Natural killer cell (primary cell): ENCODE results near the gene TGM4. TPM values are rescaled to one million over a fixed set of nuclear protein-coding genes. Genes with fewer than 3 reads are reported as not detected.

ENCODE experiments used
- ATAC-seq, 3 donors: fragments of 150-1000 bp in 2 of 3; fragments of 200-7000 bp in 1 of 3; cut with Tn5 transposase; 1 replicate in 1 of 3; 2 replicates in 2 of 3; pipeline ENCODE4 v1.10.0; 2021; ENCODE audit warnings: mild to moderate bottlenecking in 2 of 3, moderate library complexity in 2 of 3
- DNase-seq, 2 donors: peaks; one replicate each; pipeline versions ENCODE4 v3.0.0 to v3.0.0-alpha.2; 2013 to 2021; ENCODE audit warnings: mixed read lengths in 1 of 2
- H3K27ac ChIP-seq: one replicate; pipeline ENCODE4 v1.5.1; 2013; ENCODE audit warnings: mild to moderate bottlenecking, low read length
- H3K27me3 ChIP-seq: one replicate; pipeline ENCODE4 v1.6.1; 2013; ENCODE audit warnings: low read length; ENCODE audit not compliant: control insufficient read depth, insufficient read depth
- H3K36me3 ChIP-seq: one replicate; pipeline ENCODE4 v1.6.1; 2013; ENCODE audit warnings: low read length; ENCODE audit not compliant: control insufficient read depth, insufficient read depth
- H3K4me1 ChIP-seq: one replicate; pipeline ENCODE4 v1.6.1; 2013; ENCODE audit warnings: low read length; ENCODE audit not compliant: control insufficient read depth, insufficient read depth
- H3K4me3 ChIP-seq: one replicate; pipeline ENCODE4 v1.5.1; 2013; ENCODE audit warnings: low read length
- H3K9me3 ChIP-seq: one replicate; pipeline ENCODE4 v1.6.1; 2013; ENCODE audit warnings: low read length; ENCODE audit not compliant: control insufficient read depth, insufficient read depth
- H3K27ac Mint-ChIP-seq, 2 donors: one replicate each; pipeline ENCODE4 v1.8.0; 2022; ENCODE audit warnings: mild to moderate bottlenecking in 2 of 2, mixed read lengths in 2 of 2, moderate library complexity in 1 of 2
- H3K27me3 Mint-ChIP-seq, 2 donors: one replicate each; pipeline ENCODE4 v1.8.0; 2022; ENCODE audit warnings: low read depth in 2 of 2, mixed read lengths in 2 of 2
- H3K36me3 Mint-ChIP-seq: one replicate; pipeline ENCODE4 v1.8.0; 2022; ENCODE audit warnings: mixed read lengths
- H3K4me1 Mint-ChIP-seq, 2 donors: one replicate each; pipeline ENCODE4 v1.8.0; 2022; ENCODE audit warnings: mixed read lengths in 2 of 2
- H3K4me3 Mint-ChIP-seq: one replicate; pipeline ENCODE4 v1.8.0; 2022; ENCODE audit warnings: mild to moderate bottlenecking, moderate library complexity, mixed read lengths
- H3K9me3 Mint-ChIP-seq, 2 donors: one replicate each; pipeline ENCODE4 v1.8.0; 2022; ENCODE audit warnings: mixed read lengths in 2 of 2
- CTCF ChIP-seq: fragments of 200-600 bp; IDR thresholded peaks from one replicate; pipeline ENCODE4 v1.8.0; 2022; ENCODE audit warnings: antibody characterized with exemption
- WGBS: methylation state at CpG from one replicate; pipeline ENCODE4 v1.1.7; 2013; ENCODE audit warnings: missing lambda C conversion rate; ENCODE audit not compliant: insufficient coverage; 5-methylcytosine and 5-hydroxymethylcytosine counted together
- intact Hi-C: fragments of 100-400 bp; cut with micrococcal nuclease; formaldehyde crosslinking; loops from one replicate; pipeline ENCODE4 v1.14.2; 2022
- total RNA-seq, 4 donors: library from RNA; stranded (reverse); fragments of 120-200 nt in 1 of 4; gene quantifications; one replicate each; pipeline versions ENCODE4 v1.2.3 to v1.2.4, GENCODE V29; 2013 to 2022

Gene TGM4
- total RNA-seq, 3 donors from 2014 or later (not counting 1 experiment from before 2014, with no cell fraction given) = not detected

DNA sequence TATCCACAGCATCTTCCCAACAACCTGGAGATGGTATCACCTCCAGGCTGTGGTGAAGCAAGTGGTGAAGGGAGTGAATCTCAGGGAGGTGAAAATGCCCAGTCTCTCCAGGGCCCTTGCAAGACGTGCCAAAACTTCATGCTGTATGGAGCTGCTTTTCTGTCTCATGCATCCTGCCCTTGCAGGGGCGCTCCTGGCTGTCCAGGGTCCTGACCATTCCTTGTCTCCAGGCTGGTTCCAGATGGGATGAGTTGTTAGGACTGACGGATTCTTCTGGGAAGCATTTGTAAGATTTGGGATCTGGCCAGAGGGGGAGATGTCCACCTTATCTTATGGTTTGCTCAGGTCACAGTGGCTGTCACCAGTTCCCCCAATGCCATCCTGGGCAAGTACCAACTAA, 15.8 kb downstream of the TGM4 start:
- no peaks in the 10 kb centered on the region for H3K36me3 Mint-ChIP-seq

GRCh38 chr3:44890852-44891251, 16.4 kb downstream of the TGM4 start:
- Mint-ChIP-seq H3K36me3 (no peaks in the 10 kb centered on the region), H3K27ac (no peak overlapping the region), H3K9me3 (no peaks in the 10 kb centered on the region), H3K4me1 (no peaks in the 10 kb centered on the region), H3K4me3 (no peak overlapping the region), H3K27me3 (peaks cover 11 to 12% of the 10 kb centered on the region in 2 donors)
- Histone ChIP-seq H3K9me3 (no peaks in the 10 kb centered on the region), H3K27me3 (peaks cover 4% of the 10 kb centered on the region), H3K36me3 (no peaks in the 10 kb centered on the region), H3K4me1 (no peaks in the 10 kb centered on the region), H3K4me3 (no peak overlapping the region), H3K27ac (no peak overlapping the region)
- 63% methylated on average over 2 of the region's 3 CpGs for WGBS
- no peak for TF ChIP-seq CTCF
- DNase-seq (no peak), ATAC-seq (no peak)
- intact Hi-C loops = no loop called here

More for the DNA sequence above, 15.8 kb downstream of the TGM4 start:
- intact Hi-C loops = no loop called here
- Histone ChIP-seq H3K4me1 (no peaks in the 10 kb centered on the region), H3K4me3 (no peak overlapping the region), H3K27me3 (peaks cover 4% of the 10 kb centered on the region), H3K36me3 (no peaks in the 10 kb centered on the region), H3K27ac (no peak overlapping the region), H3K9me3 (no peaks in the 10 kb centered on the region)
- no peak for DNase-seq
- Mint-ChIP-seq H3K4me3 (no peak overlapping the region), H3K9me3 (no peaks in the 10 kb centered on the region), H3K4me1 (no peaks in the 10 kb centered on the region), H3K27ac (no peak overlapping the region), H3K27me3 (peaks cover 12 to 15% of the 10 kb centered on the region in 2 donors)
- no peak for ATAC-seq
- WGBS = 84% methylated on average over 3 of the region's 3 CpGs
- no peak for TF ChIP-seq CTCF

DNA sequence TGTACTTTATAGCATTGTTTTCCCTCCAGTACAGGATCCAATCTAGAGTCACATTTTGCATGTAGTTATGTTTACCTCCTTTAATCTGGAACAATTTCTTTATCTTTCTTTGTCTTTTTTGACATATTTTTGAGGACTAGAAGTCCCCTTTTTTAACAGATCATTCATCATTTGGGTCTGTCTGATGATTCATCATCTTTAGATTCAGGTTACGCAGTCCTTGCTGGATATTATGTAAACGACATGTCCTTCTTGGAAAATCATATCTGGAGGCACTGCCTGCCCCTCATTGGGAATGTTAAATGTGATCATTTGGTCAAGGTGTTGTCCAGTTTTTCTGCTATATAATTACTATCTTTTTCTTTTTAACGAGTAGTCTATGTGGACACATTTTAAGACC, 18.3 kb downstream of the TGM4 start:
- no peaks in the 10 kb centered on the region for H3K36me3 Mint-ChIP-seq
- no peak for DNase-seq
- H3K4me3 Mint-ChIP-seq = no peak overlapping the region
- intact Hi-C loops = no loop called here
- Histone ChIP-seq H3K27me3 (no peaks in the 10 kb centered on the region), H3K36me3 (no peaks in the 10 kb centered on the region), H3K4me3 (no peak overlapping the region), H3K27ac (no peak overlapping the region), H3K9me3 (no peaks in the 10 kb centered on the region), H3K4me1 (no peaks in the 10 kb centered on the region)
- H3K9me3 Mint-ChIP-seq = no peaks in the 10 kb centered on the region
- no peak for ATAC-seq
- H3K4me1 Mint-ChIP-seq = no peaks in the 10 kb centered on the region
- H3K27me3 Mint-ChIP-seq = peaks cover 0 to 4% of the 10 kb centered on the region in 2 donors
- TF ChIP-seq CTCF = no peak
- H3K27ac Mint-ChIP-seq = no peak overlapping the region
- 81% methylated on average over 3 of the region's 3 CpGs for WGBS

DNA sequence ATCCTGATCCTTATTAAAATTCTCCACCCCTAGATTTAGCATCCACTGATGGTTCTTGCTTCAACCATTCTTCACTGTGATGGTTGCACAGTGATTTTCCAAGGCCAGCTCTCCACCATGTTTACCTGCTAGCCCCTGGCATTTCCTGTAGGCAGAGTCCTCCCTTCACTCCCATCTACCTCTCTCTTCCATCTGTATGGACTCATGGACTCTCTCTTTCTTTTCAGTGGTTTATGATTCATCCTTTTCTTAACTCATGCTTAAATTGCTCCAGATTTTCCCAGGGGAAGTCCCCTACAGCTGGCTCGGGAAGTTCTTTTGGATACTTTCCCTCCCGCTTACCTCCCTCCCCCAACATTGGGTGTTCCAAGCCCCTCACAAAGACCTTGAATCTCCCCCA, 18.7 kb downstream of the TGM4 start:
- Histone ChIP-seq H3K27me3 (no peaks in the 10 kb centered on the region), H3K36me3 (no peaks in the 10 kb centered on the region), H3K27ac (no peak overlapping the region), H3K4me3 (no peak overlapping the region), H3K4me1 (no peaks in the 10 kb centered on the region), H3K9me3 (no peaks in the 10 kb centered on the region)
- Mint-ChIP-seq H3K4me1 (no peaks in the 10 kb centered on the region), H3K36me3 (no peaks in the 10 kb centered on the region), H3K27ac (no peak overlapping the region), H3K4me3 (no peak overlapping the region), H3K9me3 (no peaks in the 10 kb centered on the region), H3K27me3 (peaks cover 0 to 4% of the 10 kb centered on the region in 2 donors)
- intact Hi-C loops = no loop called here
- no peak for DNase-seq
- no peak for ATAC-seq
- 87% methylated on average over 2 of the region's 2 CpGs for WGBS
- TF ChIP-seq CTCF = no peak
